Measurements from ENCODE around the gene PLA1A.

The PLA1A gene

GRCh38 chr3:119616056-119616455, 18.4 kb downstream of the PLA1A start:
- no peak overlapping the region for H3K27ac ChIP-seq (ENCODE audit: extremely low read depth, low read depth, low read length)
- POLR2A ChIA-PET = no interaction called here
- TF ChIP-seq ZNF624 (tag by site-specific recombination; IDR thresholded peaks at IDR 0.05) = no peak
- no peak for TF ChIP-seq SCRT1 (tag by site-specific recombination; IDR thresholded peaks at IDR 0.05; ENCODE audit: borderline replicate concordance)
- TF ChIP-seq ZNF335 (tag by site-specific recombination; conservative IDR thresholded peaks at IDR 0.05) = no peak

GRCh38 chr3:119619094-119619493, 21.4 kb downstream of the PLA1A start:
- CTCF ChIA-PET = no interaction called here
- POLR2A ChIA-PET = no interaction called here
- TF ChIP-seq ZNF571 (tag by site-specific recombination; IDR thresholded peaks at IDR 0.05) (no peak), BCL11B (tag by site-specific recombination; IDR thresholded peaks at IDR 0.05; ENCODE audit: low read depth) (no peak)
- Histone ChIP-seq H3K4me1 (ENCODE audit: control insufficient read depth, insufficient read depth, low read length) (no peaks in the 10 kb centered on the region), H3K4me3 (ENCODE audit: low read depth, low read length) (no peak overlapping the region), H3K27ac (ENCODE audit: extremely low read depth, low read depth, low read length) (no peak overlapping the region), H3K9me3 (ENCODE audit: control insufficient read depth, insufficient read depth, low read depth, low read length) (no peaks in the 10 kb centered on the region), H3K36me3 (ENCODE audit: control insufficient read depth in 2 of 2, insufficient read depth in 1 of 2, low read length in 2 of 2) (no peaks in the 10 kb centered on the region)

More at GRCh38 chr3:119616056-119616455, 18.4 kb downstream of the PLA1A start:
- Histone ChIP-seq H3K4me3 (ENCODE audit: low read depth, low read length) (no peak overlapping the region), H3K4me1 (ENCODE audit: control insufficient read depth, insufficient read depth, low read length) (no peaks in the 10 kb centered on the region), H3K36me3 (ENCODE audit: control insufficient read depth in 2 of 2, insufficient read depth in 1 of 2, low read length in 2 of 2) (no peaks in the 10 kb centered on the region), H3K9me3 (ENCODE audit: control insufficient read depth, insufficient read depth, low read depth, low read length) (no peaks in the 10 kb centered on the region)
- CTCF ChIA-PET = no interaction called here

- H3K4me1 ChIP-seq (ENCODE audit: control insufficient read depth, insufficient read depth, low read length) = no peaks in the 10 kb centered on the region
- no peak overlapping the region for H3K4me3 ChIP-seq (ENCODE audit: low read depth, low read length)
- ChIA-PET POLR2A (no interaction called here), CTCF (interaction anchor here (0.6 kb wide), 1 partner anchor 14 kb away, joined by 3 read pairs; no protein-coding TSS in a partner anchor)
- H3K36me3 ChIP-seq (ENCODE audit: control insufficient read depth in 2 of 2, insufficient read depth in 1 of 2, low read length in 2 of 2) = no peaks in the 10 kb centered on the region
- H3K27ac ChIP-seq (ENCODE audit: extremely low read depth, low read depth, low read length) = no peak overlapping the region
- H3K9me3 ChIP-seq (ENCODE audit: control insufficient read depth, insufficient read depth, low read depth, low read length) = no peaks in the 10 kb centered on the region
- no peak for TF ChIP-seq MZF1 (tag by site-specific recombination; IDR thresholded peaks at IDR 0.05; ENCODE audit: borderline replicate concordance)
- TF ChIP-seq ELK4 (IDR thresholded peaks at IDR 0.05; ENCODE audit: borderline replicate concordance, low read depth, low read length) = no peak
- TF ChIP-seq KLF7 (tag by site-specific recombination; IDR thresholded peaks at IDR 0.05; ENCODE audit: borderline replicate concordance) = no peak
- no peak for TF ChIP-seq ZNF449 (tag by site-specific recombination; IDR thresholded peaks at IDR 0.05)
- TF ChIP-seq ZNF341 (tag by site-specific recombination; IDR thresholded peaks at IDR 0.05; ENCODE audit: low read depth) = no peak
- TF ChIP-seq ZNF548 (tag by site-specific recombination; IDR thresholded peaks at IDR 0.05) = no peak
- no peak for TF ChIP-seq SP2 (tag by site-specific recombination; IDR thresholded peaks at IDR 0.05)
- no peak for TF ChIP-seq ZSCAN23 (tag by site-specific recombination; IDR thresholded peaks at IDR 0.05)
- no peak for TF ChIP-seq ZNF514 (tag by site-specific recombination; IDR thresholded peaks at IDR 0.05)
- TF ChIP-seq PRDM6 (tag by site-specific recombination; IDR thresholded peaks at IDR 0.05) = no peak
- TF ChIP-seq ZFP37 (tag by site-specific recombination; IDR thresholded peaks at IDR 0.05) = no peak
- no peak for TF ChIP-seq ZNF600 (tag by site-specific recombination; IDR thresholded peaks at IDR 0.05)
- TF ChIP-seq ZNF701 (tag by site-specific recombination; IDR thresholded peaks at IDR 0.05) = no peak
- no peak for TF ChIP-seq PRDM2 (tag by site-specific recombination; IDR thresholded peaks at IDR 0.05; ENCODE audit: borderline replicate concordance)
- TF ChIP-seq PATZ1 (tag by site-specific recombination; IDR thresholded peaks at IDR 0.05) = no peak
These were observed 23.2 kb downstream of the PLA1A start for GRCh38 chr3:119620899-119621298.
